HFFc6 (cell line): Measurements from ENCODE around the gene ST6GALNAC6. TPM values are rescaled to one million over a fixed set of nuclear protein-coding genes. Genes with fewer than 3 reads are reported as not detected.

Experiments
- DNase-seq: peaks from one replicate; pipeline ENCODE4 v3.0.0-alpha.2; 2018
- H3K27ac Mint-ChIP-seq: 2 replicates; pipeline ENCODE4 v1.8.0; 2020; ENCODE audit warnings: mild to moderate bottlenecking, mixed read lengths
- H3K27me3 Mint-ChIP-seq: 2 replicates; pipeline ENCODE4 v1.8.0; 2021; ENCODE audit warnings: mild to moderate bottlenecking, moderate library complexity, mixed read lengths; ENCODE audit not compliant: insufficient read depth
- H3K36me3 Mint-ChIP-seq: 2 replicates; pipeline ENCODE4 v1.8.0; 2021; ENCODE audit warnings: low read depth, mixed read lengths
- H3K4me1 Mint-ChIP-seq: 2 replicates; pipeline ENCODE4 v1.8.0; 2020; ENCODE audit warnings: low read depth, mixed read lengths
- H3K4me3 Mint-ChIP-seq: 2 replicates; pipeline ENCODE4 v1.8.0; 2020; ENCODE audit warnings: mild to moderate bottlenecking, moderate library complexity, mixed read lengths
- H3K9me3 Mint-ChIP-seq: 2 replicates; pipeline ENCODE4 v1.8.0; 2020; ENCODE audit warnings: mild to moderate bottlenecking, mixed read lengths
- CTCF ChIP-seq: fragments of 200-600 bp; sonication (generic); IDR thresholded peaks from 2 replicates; pipeline ENCODE4 v1.5.0; 2021; ENCODE audit warnings: antibody characterized with exemption, mild to moderate bottlenecking
- total RNA-seq, 6 experiments: library from RNA; stranded (reverse); fragmentation: NEBNext Ultra II Directional; extraction: Animal tissue kit (Norgen Biotek cat#: 25700); gene quantifications; 2 replicates in 1 of 6; 3 replicates in 5 of 6; pipeline ENCODE4 v1.2.3, GENCODE V29; 2021

Gene ST6GALNAC6
- total RNA-seq, 6 experiments from 2014 or later, result 29.3 to 40.6 (median 34.2) TPM

- Mint-ChIP-seq H3K4me1 (peaks cover 16% of the 10 kb centered on the region), H3K36me3 (peaks cover 16% of the 10 kb centered on the region), H3K27ac (peak overlapping the region; percentile 88), H3K4me3 (no peak overlapping the region), H3K27me3 (no peaks in the 10 kb centered on the region), H3K9me3 (peaks cover 5% of the 10 kb centered on the region)
- DNase-seq, result no peak
- no peak for TF ChIP-seq CTCF
Measured at GRCh38 chr9:127854960-127855359, 44.4 kb downstream of the ST6GALNAC6 start.

GRCh38 chr9:127854184-127854806 lies 45.1 kb downstream of the ST6GALNAC6 start, which contains the start of gene ENG:
Gene ENG (minus strand): TSS chr9:127854658. CDS start chr9:127854355, 303 bp downstream.
- H3K36me3 Mint-ChIP-seq, result peaks cover 23% of the 10 kb centered on the region
- peaks cover 17% of the 10 kb centered on the region for H3K4me1 Mint-ChIP-seq
- H3K9me3 Mint-ChIP-seq, result peaks cover 12% of the 10 kb centered on the region
- no peaks in the 10 kb centered on the region for H3K27me3 Mint-ChIP-seq
- H3K27ac Mint-ChIP-seq, result peak within 1 kb of the TSS; percentile 88
- peak within 1 kb of the TSS; percentile 94 for H3K4me3 Mint-ChIP-seq
- TF ChIP-seq CTCF, result peak; percentile 46
- peak; percentile 63 for DNase-seq

- H3K4me1 Mint-ChIP-seq, result peaks cover 25% of the 10 kb centered on the region
- H3K4me3 Mint-ChIP-seq, result peak overlapping the region; percentile 94
- TF ChIP-seq CTCF, result no peak
- peak; percentile 29 for DNase-seq
- H3K36me3 Mint-ChIP-seq, result peaks cover 30% of the 10 kb centered on the region
- H3K9me3 Mint-ChIP-seq, result peaks cover 19% of the 10 kb centered on the region
- H3K27me3 Mint-ChIP-seq, result no peaks in the 10 kb centered on the region
- H3K27ac Mint-ChIP-seq, result peak overlapping the region; percentile 88
Measured at GRCh38 chr9:127853312-127854183, 45.9 kb downstream of the ST6GALNAC6 start.

GRCh38 chr9:127852829-127853228 lies 46.6 kb downstream of the ST6GALNAC6 start:
- H3K9me3 Mint-ChIP-seq, result peaks cover 22% of the 10 kb centered on the region
- peak overlapping the region; percentile 88 for H3K27ac Mint-ChIP-seq
- no peaks in the 10 kb centered on the region for H3K27me3 Mint-ChIP-seq
- DNase-seq, result no peak
- TF ChIP-seq CTCF, result no peak
- H3K36me3 Mint-ChIP-seq, result peaks cover 38% of the 10 kb centered on the region
- H3K4me3 Mint-ChIP-seq, result peak overlapping the region; percentile 94
- H3K4me1 Mint-ChIP-seq, result peaks cover 31% of the 10 kb centered on the region

GRCh38 chr9:127850286-127850830 lies 49.0 kb downstream of the ST6GALNAC6 start:
- Mint-ChIP-seq H3K36me3 (peaks cover 38% of the 10 kb centered on the region), H3K9me3 (peaks cover 22% of the 10 kb centered on the region), H3K4me1 (peaks cover 43% of the 10 kb centered on the region), H3K27me3 (no peaks in the 10 kb centered on the region), H3K27ac (no peak overlapping the region), H3K4me3 (no peak overlapping the region)
- no peak for TF ChIP-seq CTCF
- no peak for DNase-seq
